Erythroblast (primary cell): ENCODE data around the gene SMIM9.

Source experiments
- GATA1 ChIP-seq: IDR thresholded peaks from 2 replicates; pipeline ENCODE4 v1.6.1; 2011; ENCODE audit warnings: low read depth, mild to moderate bottlenecking, control low read depth, low read length, moderate library complexity
- POLR2A ChIP-seq: IDR thresholded peaks from 2 replicates; pipeline ENCODE4 v1.6.1; 2011; ENCODE audit warnings: mild to moderate bottlenecking, low read length

DNA sequence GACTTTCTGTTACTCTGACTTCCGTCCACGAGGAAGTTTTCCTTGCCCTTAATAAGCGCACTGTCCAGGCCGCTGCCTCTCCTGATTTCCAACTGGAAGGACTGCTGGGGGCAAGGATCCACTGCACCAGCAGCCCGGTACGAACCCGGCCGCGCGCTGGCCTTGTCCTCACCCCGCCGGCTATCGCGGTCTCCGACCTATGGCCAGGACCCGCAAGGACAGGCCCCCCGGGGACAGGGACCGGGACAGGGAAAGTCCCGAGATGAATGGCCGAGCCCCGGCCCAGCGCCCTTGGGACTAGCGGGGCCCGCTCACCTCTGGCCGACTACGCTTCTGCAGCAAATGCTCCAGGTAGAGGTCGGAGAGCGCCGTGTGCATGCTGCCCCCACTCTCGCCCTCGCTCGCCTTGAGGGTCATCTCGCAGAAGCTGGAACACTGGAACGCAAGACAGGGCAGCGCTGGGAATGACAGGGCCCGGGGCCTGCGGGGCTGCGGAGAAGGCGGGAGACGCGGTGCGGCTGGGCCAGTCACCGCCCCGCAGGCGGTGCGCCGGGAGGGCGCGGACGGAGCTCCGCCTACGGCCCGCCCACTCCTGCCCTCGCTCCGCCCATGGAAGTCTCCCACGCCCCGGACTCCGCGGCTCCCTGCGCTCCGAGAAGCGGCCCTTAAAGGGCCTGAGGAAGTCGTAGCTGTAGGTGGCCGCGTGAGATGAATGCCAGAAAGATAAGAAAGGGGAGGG is 29.3 kb downstream of the SMIM9 start, which contains the start of gene MPP1:
- TF ChIP-seq POLR2A: peak; percentile 91
- TF ChIP-seq GATA1: no peak
